ENCODE data around the gene BHMT. TPM values are rescaled to one million over a fixed set of nuclear protein-coding genes. Genes with fewer than 3 reads are reported as not detected.

BHMT gene
- total and polyA plus RNA-seq, 2 of the 4 experiments (the other 2 are of a cell fraction): not detected

DNA sequence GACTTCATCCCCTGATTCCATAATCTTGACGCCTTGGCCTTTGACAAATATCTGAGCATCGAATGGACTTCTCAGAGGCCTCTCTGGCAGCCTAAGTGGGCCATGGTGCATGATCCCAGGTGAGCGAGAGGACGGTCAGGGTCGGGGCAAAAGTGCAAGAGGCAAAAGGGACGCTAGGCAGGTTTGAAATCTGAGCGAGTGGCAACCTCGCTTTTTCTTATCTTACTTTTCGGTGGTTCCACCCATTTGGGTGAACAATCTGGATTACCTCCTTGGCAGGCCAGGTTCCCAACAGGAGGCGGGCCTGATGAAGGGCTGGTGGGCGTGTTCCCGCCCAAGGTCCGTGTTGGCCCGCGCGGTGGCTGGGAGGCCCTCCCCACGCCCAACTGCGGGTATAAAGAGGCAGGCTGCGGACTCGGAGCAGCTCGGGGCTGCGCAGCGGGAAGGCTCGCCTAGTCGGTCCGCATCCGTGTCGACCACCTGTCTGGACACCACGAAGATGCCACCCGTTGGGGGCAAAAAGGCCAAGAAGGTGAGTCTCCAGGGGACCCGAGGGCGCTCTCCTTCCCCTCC lies at the start of gene BHMT (continued):
- no peak for TF ChIP-seq NFE2L2 (IDR thresholded peaks at IDR 0.05; ENCODE audit: low read depth, low read length)

DNA sequence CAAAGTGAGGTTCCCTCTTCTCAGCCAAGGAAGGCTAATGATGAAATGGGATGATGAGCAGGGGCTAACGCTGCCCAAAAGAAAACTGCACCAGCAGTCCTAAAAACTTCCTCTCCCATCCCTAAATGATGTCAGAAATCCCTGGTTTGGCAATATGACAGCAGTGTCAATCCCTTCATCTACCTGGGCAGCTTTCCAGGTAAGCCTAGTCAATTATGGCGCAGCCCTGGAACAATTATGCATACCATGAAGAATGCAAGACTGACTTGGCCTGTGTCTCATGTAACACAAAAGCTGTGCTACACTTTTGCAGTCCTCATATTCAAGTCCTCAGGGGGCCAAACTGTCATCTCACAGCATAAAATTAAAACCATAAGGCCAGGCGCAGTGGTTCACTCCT lies 49.2 kb upstream of the BHMT start:
- Histone ChIP-seq H3K4ac (ENCODE audit: low read depth, low read length) (no peak overlapping the region), H3K9me3 (ENCODE audit: control insufficient read depth, insufficient read depth, low read length) (no peaks in the 10 kb centered on the region), H3K79me1 (ENCODE audit: low read depth in 1 of 2, low read length in 2 of 2) (no peaks in the 10 kb centered on the region), H3K18ac (ENCODE audit: low read depth, low read length) (no peak overlapping the region), H3K27ac (ENCODE audit: insufficient read depth, low read length) (no peak overlapping the region), H3K9ac (ENCODE audit: low read depth, low read length) (no peak overlapping the region), H3K23ac (ENCODE audit: low read depth, low read length) (no peak overlapping the region), H4K91ac (ENCODE audit: insufficient read depth, low read depth, low read length) (no peak overlapping the region), H3K9me1 (ENCODE audit: insufficient read depth, low read length) (no peaks in the 10 kb centered on the region), H4K8ac (ENCODE audit: low read depth in 2 of 2, low read length in 2 of 2) (no peak overlapping the region), H3K36me3 (ENCODE audit: control insufficient read depth, insufficient read depth, low read length) (no peaks in the 10 kb centered on the region), H2BK15ac (ENCODE audit: low read depth, low read length) (no peak overlapping the region), H2BK5ac (ENCODE audit: low read depth, low read length, poor library complexity, severe bottlenecking) (no peak overlapping the region), H3K14ac (replicated peaks; ENCODE audit: low read depth, low read length) (no peak overlapping the region), H2AFZ (replicated peaks; ENCODE audit: low read length, poor library complexity) (no peak overlapping the region), H3K56ac (ENCODE audit: extremely low read depth, insufficient read depth, low read length) (no peak overlapping the region), H2BK20ac (ENCODE audit: low read depth, low read length) (no peak overlapping the region), H4K5ac (ENCODE audit: low read depth, low read length) (no peak overlapping the region), H2AK5ac (ENCODE audit: low read depth, low read length) (no peak overlapping the region), H3K27me3 (ENCODE audit: control insufficient read depth, insufficient read depth, low read length) (peaks cover 11% of the 10 kb centered on the region), H2BK120ac (ENCODE audit: low read depth, low read length) (no peak overlapping the region), H3K4me1 (ENCODE audit: control insufficient read depth, insufficient read depth, low read length) (no peaks in the 10 kb centered on the region), H3K4me3 (ENCODE audit: insufficient read depth, low read depth, low read length) (no peak overlapping the region), H3K4me2 (ENCODE audit: low read depth, low read length) (no peak overlapping the region), H4K20me1 (ENCODE audit: insufficient read depth, low read length) (no peaks in the 10 kb centered on the region), H2AK9ac (replicated peaks; ENCODE audit: low read depth, low read length, poor library complexity) (no peak overlapping the region)
- in situ Hi-C loops (cut with MboI; ENCODE audit: low sequenced_read_pairs): no loop called here
- POLR2A ChIA-PET (ENCODE audit: unreplicated experiment): no interaction called here
- intact Hi-C loops (cut with micrococcal nuclease): no loop called here
- BruUV-seq (replicated peaks): no TSS peak
- CTCF ChIA-PET: no interaction called here
- dilution Hi-C loops (cut with HindIII; ENCODE audit: low sequenced_read_pairs, unreplicated experiment): no loop called here
- DNase-seq: no peak
- ATAC-seq (ENCODE audit: low read depth): no peak
- WGBS, 2 experiments (ENCODE audit: extremely low coverage in 2 of 2, insufficient read length in 1 of 2): 71% methylated on average over 1 of the region's 3 CpGs; no CpG with 5 or more reads in 1 of the 2 experiments
- TF ChIP-seq RAD21 (IDR thresholded peaks at IDR 0.05; ENCODE audit: low read length) (no peak), CEBPB (IDR thresholded peaks at IDR 0.05; ENCODE audit: low read depth, low read length) (no peak), CTCF (conservative IDR thresholded peaks at IDR 0.05; ENCODE audit: low read depth, low read length) (no peak), POLR2A (IDR thresholded peaks at IDR 0.05; ENCODE audit: low read depth, low read length) (no peak), MAFK (IDR thresholded peaks at IDR 0.05; ENCODE audit: low read depth, low read length) (no peak), MAZ (IDR thresholded peaks at IDR 0.05; ENCODE audit: borderline replicate concordance, low read depth, low read length) (no peak), SMC3 (IDR thresholded peaks at IDR 0.05; ENCODE audit: low read depth, low read length) (no peak), RCOR1 (IDR thresholded peaks at IDR 0.05; ENCODE audit: insufficient replicate concordance, low read length) (no peak)

Data from IMR-90 (cell line).